GM12892 (cell line): ENCODE data around the gene ZNF319.

Experiments used
- POLR2A ChIP-seq: IDR thresholded peaks from 2 replicates; pipeline ENCODE4 v1.6.1; 2011; ENCODE audit warnings: low read depth, low read length, control low read depth
- POLR2AphosphoS5 ChIP-seq: IDR thresholded peaks from 2 replicates; pipeline ENCODE4 v1.6.1; 2011; ENCODE audit warnings: low read depth, low read length, control low read depth

- no peak for TF ChIP-seq POLR2AphosphoS5
- no peak for TF ChIP-seq POLR2A
Observed at GRCh38 chr16:57988929-57989328, 11.5 kb downstream of the ZNF319 start.
